OCI-LY7 (cell line): ENCODE data around the gene ARHGAP33.

Experiments used
- CTCF ChIP-seq: fragments of 200-600 bp; sonication (generic); conservative IDR thresholded peaks from 2 replicates; pipeline ENCODE4 v1.5.1; 2014; ENCODE audit warnings: mild to moderate bottlenecking, antibody characterized with exemption, low read length, moderate library complexity, mixed read lengths
- EZH2phosphoT487 ChIP-seq: fragments of 200-600 bp; sonication (generic); IDR thresholded peaks from 2 replicates; pipeline ENCODE4 v1.6.1; 2018; ENCODE audit warnings: low read depth, borderline replicate concordance, mild to moderate bottlenecking, mixed run types, antibody characterized with exemption, low read length, moderate library complexity, mixed read lengths

GRCh38 chr19:35816262-35816661 is 40.9 kb downstream of the ARHGAP33 start:
- TF ChIP-seq CTCF, result no peak
- no peak for TF ChIP-seq EZH2phosphoT487
